GM10266 (cell line): Measurements from ENCODE around the gene ACTG2.

ENCODE experiments used
- DNase-seq: peaks from one replicate; pipeline ENCODE4 v3.0.0; 2012; ENCODE audit errors: extremely low spot score
- TF ChIP-seq, protein P1 (sequence below): IDR thresholded peaks from 2 replicates; pipeline ENCODE4 v1.5.1; 2012; ENCODE audit warnings: mild to moderate bottlenecking, low read depth; ENCODE audit not compliant: control insufficient read depth, insufficient read depth; ENCODE audit errors: missing control alignments

The ACTG2 gene

DNA sequence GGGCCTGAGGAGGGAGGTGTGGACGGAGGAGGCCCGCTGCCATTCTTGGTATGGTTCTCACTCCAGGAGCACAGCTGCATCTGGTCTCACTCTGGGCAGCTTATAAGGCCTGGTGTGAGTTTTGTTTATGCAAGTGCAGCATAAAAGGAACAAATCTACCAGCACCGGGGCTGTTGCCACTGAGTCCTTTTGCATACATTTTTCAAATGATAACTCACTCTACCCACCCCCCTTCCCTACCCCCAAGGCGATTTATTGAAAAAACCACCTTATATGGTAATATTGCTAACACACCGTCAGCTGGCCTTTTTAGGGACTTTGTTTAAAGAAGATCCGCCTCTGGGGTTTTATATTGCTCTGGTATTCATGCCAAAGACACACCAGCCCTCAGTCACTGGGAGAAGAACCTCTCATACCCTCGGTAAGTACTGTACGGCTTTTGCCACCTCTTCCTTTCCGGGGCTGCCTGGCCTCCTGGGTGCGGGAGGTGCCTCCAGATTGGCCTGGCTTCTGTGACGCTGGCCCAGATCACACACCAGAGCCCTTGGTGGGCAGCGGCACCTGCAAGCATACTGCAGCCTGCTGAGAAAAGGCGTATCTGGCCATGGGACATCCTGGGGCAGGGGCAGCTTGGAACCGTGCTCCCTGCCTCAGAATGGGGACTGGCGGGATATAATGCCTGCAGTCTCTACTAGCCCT lies at the start of gene ACTG2:
ACTG2 (plus strand) TSS at position 378 of the 699 bp plus-strand sequence. CDS start 8,304 bp downstream, outside the sequence.
- no peak for DNase-seq
- TF ChIP-seq, protein P1, sequence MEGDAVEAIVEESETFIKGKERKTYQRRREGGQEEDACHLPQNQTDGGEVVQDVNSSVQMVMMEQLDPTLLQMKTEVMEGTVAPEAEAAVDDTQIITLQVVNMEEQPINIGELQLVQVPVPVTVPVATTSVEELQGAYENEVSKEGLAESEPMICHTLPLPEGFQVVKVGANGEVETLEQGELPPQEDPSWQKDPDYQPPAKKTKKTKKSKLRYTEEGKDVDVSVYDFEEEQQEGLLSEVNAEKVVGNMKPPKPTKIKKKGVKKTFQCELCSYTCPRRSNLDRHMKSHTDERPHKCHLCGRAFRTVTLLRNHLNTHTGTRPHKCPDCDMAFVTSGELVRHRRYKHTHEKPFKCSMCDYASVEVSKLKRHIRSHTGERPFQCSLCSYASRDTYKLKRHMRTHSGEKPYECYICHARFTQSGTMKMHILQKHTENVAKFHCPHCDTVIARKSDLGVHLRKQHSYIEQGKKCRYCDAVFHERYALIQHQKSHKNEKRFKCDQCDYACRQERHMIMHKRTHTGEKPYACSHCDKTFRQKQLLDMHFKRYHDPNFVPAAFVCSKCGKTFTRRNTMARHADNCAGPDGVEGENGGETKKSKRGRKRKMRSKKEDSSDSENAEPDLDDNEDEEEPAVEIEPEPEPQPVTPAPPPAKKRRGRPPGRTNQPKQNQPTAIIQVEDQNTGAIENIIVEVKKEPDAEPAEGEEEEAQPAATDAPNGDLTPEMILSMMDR = no peak

DNA sequence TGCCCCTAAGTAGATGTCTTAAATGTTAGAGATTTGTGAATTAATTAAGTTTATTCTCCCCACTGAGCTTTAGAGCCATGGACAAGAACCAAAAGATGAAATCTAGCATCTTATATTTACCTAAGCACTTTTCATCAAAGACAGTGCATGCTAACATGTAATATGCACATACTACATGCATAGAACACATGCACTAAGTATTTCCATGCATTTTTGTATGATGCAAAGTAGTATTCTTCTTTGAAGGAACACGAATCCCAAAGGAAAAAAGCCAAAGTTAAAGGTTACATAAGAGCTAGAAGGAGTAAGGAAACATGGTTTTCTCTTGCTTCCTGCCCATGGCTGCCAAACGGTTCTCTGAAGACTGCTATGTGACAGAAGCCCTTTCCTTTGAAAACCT lies 48.7 kb upstream of the ACTG2 start:
- TF ChIP-seq, protein P1 = no peak
- no peak for DNase-seq

DNA sequence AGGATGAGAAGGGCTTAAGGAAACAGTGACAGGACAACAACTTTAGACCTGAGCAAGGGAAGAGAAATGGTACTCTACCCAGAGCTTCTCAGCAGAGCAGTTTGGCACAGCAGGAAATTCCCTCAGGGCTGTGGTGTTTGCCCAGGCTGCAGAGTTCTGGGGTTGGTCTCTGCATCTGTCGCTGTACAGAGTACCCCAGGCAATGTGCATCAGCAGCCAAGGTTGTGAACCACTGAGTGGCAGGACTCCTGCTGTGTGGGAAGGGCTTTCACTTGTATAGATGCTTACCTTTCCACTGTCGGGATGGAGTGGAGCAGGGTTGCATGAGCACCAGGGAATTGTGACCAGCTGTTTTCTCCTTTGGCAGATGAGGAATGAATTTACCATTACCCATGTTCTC lies 42.8 kb upstream of the ACTG2 start:
- TF ChIP-seq, protein P1 = no peak
- DNase-seq = no peak

DNA sequence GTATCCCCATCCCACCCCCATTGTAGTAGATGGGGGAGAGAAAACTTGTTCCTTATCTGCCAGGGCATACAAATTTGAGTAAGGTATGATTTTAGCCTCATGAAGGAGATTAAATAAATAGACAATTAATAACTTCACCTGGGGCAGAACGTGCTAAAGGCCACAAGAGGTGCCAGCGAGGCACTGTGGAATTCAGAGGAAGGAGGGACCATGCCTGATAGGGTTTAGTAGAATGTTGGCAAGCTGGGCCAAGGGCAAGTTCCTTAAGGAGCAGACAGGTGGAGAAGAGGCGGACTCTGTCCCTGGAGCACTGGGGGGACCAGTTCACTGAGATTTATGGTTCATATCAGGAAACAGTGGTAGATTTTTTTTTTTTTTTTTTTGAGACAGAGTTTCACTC lies 41.5 kb upstream of the ACTG2 start:
- no peak for DNase-seq
- TF ChIP-seq, protein P1 = peak; percentile 16

DNA sequence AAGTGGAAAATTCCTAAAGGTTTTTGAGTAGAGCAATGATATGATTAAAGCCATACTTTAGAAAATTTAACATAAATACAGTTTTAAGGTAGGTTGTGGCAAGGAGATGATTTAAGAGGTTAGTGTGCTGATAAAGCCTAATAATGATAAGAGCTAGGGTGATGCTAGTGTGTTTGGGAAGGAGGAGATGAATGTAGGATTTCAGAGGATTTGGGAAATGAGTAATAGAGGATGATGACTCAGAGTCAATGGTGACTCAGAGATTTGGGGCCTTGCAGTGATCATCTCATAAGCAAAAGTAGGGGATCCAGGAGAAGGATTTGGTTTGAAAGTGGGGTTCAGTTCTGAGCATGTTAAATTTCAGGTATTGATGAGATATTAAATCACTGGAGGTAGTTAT lies 40.8 kb upstream of the ACTG2 start:
- TF ChIP-seq, protein P1 = no peak
- DNase-seq = no peak

DNA sequence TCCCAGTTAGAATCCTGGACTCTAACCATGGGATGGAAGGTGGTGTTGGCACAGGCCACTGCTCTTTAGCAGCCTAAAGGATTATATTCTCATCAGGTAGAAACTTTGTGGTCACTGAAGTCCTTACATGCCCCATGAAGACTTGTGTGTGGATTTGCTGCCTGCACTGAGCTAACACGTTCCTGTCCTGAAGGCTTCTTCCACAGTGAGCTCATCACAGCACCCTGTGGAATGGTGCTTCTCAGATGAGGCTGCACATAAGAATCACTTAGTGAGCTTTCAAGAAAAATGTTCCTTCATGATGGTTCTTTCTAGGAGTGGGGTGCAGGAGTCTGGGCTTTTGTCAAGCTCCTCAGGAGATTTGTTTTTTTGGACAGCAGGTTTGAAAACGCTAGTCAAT lies 37.3 kb upstream of the ACTG2 start:
- no peak for DNase-seq
- TF ChIP-seq, protein P1 = no peak

DNA sequence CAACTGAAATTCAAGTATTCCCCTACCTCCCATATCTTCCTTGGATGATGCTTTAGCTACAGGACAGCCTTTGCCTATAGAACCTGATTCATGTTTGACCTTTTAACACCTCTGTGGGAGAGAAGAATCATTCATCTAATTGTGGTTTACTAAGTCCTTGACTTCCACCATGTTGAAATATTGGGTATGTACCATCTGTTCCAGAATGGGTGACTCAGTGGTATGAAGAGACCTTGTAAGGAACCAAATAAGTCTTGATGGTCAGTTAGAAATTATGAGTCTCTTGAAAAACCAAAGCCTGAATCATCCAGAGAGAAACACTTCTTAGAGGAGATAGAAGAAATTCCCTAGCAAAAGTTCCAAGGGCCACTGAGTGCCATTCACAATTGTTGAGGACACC lies 36.6 kb upstream of the ACTG2 start:
- no peak for DNase-seq
- TF ChIP-seq, protein P1 = no peak
